Measurements from ENCODE around the gene CPA3.
A peak's percentile ranks its signal among the peaks of the same experiment; 100 is the strongest.

The CPA3 gene, protein sequence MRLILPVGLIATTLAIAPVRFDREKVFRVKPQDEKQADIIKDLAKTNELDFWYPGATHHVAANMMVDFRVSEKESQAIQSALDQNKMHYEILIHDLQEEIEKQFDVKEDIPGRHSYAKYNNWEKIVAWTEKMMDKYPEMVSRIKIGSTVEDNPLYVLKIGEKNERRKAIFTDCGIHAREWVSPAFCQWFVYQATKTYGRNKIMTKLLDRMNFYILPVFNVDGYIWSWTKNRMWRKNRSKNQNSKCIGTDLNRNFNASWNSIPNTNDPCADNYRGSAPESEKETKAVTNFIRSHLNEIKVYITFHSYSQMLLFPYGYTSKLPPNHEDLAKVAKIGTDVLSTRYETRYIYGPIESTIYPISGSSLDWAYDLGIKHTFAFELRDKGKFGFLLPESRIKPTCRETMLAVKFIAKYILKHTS

DNA sequence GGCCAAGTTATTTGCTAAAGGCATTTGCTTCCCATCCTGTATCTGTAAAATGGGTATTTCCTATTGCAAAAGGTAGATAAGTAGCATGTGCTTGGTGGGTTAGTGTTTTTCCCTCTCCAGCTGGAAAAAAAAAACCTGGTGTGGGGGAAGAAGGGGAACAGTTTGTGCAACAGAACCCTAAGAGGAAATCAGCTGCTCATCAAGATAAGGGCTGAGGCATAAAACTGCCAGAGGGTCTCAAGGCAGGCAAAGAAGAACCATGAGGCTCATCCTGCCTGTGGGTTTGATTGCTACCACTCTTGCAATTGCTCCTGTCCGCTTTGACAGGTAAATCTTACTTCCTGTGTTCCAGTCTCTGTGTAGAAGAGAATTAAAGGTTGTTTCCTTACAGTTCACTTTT is at the start of gene CPA3:
CPA3 (plus strand) TSS at position 248 of the 400 bp plus-strand sequence; CDS start at position 260, 12 bp downstream.
- no peak for DNase-seq

DNA sequence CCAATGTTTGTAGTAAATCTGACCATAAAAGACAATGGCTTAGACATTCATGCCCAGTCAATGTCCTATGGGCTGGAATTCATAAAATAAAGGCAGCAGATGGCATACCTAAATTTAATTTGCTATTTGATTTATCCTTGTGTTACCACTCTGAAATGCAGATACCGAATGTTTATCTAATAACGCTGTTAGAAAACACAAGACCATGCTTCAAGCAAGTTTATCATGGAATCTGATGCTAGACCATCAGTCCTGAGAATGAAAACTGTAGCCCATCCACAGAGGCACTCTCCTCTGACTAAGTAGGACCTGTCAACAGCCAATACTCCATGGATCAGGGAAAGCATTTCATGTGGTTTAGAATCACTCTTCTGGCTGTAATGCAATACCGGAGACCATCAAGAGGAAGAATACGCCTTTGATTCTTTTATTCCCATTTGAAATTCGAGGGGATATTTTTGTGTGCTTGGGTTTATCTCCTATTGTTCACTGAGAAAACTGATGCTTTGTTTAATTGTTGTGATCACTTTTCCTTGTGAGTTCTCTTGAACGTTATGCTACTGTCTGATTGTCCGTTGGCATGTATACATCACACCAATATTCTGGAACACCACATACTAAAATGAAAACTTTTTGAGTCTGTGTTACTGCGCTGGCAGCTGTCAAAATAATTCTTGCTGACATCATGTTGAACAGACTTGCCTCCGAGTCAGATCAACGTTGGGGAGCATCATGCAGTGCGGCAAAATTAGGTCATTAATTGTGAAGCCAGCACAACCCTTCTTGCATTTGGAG is 49.6 kb upstream of the CPA3 start:
- DNase-seq = no peak

DNA sequence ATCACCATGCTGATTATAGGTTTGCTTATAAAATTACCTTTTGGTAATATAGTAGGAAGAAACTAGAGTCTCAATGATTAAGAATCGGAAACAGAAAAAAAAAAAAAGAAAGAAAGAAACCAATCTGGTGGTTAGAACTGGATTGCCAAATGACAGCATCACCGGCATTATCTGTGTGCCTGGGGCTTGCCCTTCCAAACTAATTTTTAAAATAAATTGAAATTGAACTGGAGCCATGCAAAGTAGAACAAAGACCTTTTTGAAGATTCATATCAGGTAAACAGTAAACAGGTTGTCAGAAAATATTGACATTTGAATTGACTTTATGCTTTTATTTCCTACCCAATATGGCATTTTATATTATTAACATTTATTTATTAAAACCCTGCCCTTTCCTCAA is 48.7 kb upstream of the CPA3 start:
- no peak for DNase-seq

DNA sequence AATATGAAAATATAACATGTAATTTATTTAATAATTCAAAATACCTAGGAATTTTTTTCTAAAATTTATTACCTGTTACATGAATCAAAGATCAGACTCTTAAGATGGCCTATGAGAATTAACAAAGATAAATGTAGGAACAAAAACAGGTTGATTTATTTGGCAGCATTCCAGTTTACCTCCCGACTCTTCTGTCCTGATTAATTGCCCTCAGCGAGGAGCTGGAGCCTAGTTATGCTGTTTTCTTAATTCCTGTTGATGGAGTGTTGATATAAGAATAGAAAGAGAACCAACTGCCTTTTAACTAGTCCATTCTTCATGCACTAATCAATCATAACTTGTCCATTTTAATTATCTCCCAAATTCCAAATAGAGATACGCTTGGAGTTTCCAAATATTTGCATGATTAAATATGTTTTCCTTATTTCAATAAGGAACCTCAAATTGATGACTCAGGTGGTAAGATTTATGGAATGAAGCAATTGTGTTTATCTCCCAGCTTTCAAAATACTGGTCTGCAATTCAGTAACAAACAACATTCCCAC is 48.0 kb upstream of the CPA3 start:
- peak; percentile 12 for DNase-seq

DNA sequence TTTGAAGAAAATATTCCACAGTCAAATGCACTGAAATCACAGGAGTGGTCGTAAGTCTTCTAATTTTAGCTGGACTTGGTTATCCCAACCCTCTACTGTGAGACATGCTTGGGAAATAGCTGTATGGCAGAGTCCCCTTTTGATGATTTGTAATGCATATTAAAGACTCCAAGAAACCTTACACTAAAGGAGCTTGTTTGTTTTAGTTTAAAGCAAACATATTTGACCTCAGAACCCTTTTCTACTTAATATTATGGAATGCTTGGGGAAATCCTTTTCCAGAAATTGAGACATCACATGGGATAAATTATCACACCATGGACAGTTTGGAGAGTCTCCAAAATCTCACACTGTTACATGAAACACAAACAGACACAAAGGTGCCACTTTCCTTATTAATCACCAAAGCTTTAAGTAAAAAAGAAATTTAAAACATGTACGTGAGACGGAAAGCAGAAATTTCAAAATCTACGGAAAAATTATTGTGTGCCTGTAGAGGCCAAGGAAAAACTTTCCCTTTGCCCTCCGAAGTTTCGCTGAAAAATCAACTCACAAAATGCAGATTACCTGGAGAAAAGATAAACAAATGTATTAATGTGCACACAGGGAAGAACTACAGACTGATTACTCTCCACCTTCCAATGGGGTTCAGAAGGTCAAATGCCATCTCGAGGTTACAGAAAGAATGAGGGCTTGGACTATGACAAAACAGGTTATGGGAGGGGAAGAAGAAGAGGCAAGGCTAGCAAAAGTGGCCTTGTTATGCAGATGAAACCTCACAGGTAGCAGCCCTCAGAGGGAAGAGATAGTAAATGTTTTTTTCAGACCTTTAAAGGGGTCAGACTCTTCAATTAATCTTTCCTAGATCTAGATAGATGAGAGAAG is 44.5 kb upstream of the CPA3 start:
- no peak for DNase-seq

DNA sequence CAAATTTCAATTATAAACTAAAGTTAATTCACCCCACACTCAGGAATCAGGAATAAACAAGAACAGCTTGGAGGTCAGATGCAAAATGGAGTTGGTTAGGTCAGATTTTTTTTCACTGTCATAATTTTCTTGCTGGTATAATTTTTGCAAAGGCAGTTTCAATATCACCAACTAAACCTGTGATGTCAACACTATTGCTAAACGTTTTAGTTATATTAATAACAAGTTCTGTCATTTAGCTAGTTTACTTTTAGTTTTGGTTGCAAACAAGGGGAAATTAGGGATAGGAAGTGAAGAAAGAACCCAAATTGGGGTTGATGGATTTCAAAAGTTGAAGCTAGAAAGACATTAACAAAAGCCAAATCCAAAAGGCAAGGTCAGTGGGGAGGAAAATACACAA is 42.1 kb upstream of the CPA3 start:
- no peak for DNase-seq

DNA sequence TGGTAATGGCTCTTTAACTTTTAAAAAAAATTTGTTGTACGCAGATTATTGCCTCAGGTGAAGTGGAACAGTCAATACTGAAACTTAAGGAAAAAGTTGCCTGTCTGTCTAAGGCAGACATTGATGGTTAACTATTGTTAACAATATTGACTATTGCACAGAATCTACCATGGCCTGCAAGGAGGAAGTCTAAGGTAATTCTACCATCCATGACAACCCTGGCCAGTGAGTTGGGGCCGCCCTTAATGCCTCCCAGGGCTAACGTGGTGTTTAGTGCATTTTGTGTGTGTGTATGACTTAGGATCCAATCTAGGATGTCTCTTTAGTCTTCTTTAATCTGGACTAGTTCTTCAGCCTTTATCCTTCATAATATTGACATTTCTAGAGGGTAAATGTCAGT is 39.6 kb upstream of the CPA3 start:
- DNase-seq = no peak

DNA sequence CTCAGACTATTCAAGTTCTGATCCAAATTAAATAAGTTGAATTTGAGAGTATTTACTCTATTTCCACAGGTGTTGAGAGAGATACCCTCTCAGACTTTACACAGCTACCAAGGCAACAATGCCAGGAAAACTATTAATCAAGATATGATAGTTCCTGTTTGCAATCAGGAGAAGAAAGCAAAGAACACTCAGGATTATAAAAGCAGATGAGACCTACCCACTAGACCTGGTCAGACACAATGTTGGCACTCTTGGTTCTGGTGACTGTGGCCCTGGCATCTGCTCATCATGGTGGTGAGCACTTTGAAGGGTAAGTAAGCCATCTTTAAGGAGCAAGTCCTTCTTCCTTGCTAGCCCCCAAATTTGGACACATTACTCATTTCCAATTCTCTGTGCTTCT is 37.5 kb upstream of the CPA3 start, which contains the start of gene CPB1:
CPB1 (plus strand) TSS at position 227 of the 400 bp plus-strand sequence; CDS start at position 240, 13 bp downstream.
- DNase-seq = no peak

DNA sequence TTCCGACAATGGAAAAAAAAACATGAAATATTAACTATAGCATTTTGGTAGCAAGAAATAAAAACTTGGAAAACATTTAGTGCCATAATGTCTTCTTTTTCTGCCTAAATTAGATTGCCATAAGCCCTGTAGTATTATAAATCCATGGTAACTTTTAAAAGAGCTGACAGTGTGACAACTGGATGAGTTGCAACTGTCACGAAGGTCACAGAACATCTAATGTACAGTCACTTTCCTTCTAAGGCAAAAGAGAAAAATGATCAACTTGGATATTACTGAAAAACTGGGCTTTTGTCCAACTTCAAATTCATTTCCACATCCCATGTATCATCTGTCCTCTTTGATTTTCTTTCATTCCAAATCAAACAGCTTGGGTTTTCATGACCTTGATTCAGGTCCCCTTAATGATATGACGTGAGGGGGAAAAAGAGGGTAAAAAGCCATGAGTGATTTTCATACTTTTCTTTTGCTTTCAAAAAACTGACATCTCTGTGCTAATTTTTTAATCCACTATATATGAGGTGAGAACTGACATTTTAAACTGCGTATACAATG is 36.9 kb upstream of the CPA3 start:
- no peak for DNase-seq

DNA sequence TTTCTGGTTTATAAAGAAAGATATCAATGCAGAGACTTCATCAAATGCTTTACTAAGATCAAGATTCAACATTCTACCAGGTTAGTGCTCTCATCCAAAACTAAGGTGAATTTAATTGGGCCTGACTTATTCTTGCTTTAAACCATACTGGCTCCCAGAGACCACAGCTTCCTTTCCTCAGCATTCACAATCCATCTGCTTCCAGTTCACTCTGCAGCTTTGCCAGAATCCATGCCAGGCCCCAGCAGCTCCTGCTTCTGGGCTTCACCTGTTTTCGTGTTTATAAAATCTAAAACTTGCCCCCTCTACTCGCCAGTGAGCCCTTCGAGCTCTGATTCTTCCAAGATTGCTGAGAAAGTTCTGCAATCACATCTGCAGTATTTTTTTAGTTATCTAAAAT is 35.2 kb upstream of the CPA3 start:
- DNase-seq = no peak

DNA sequence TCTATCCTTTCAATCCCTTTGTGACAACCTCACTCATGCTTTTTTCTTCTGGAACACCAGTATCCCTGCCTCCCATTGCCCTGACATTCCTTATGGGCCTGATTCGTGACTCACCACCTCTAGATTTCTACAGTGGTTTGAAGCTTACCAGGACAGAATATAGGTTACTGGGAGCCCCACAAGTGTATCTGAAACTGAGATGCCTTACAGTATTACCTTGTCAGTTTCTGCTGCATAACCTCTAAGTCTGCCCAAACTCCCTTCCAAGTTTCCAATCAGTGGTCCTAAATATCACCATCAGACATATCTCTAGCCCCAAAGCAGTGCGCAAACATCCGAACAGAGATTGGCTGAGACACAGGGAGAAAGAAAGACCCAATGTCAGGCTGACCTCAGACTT is 31.9 kb upstream of the CPA3 start:
- DNase-seq = no peak

DNA sequence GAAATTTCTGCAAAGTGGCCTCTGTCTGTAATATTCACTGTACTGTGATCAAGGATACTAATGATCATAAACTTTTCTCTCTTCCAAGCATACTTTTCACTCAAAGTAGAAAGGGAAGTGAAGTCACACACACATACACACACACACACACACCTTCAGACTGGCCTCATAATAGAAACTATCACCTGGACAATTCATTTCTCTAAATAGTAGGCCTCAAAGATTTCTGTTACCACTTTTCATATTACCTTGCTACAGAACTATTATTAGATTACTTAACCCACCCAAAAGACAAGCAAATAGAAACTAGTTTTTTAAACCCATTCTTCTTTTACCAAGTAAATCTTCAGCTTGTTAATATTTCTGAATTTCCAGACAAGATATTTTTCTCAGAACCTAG is 25.3 kb upstream of the CPA3 start:
- no peak for DNase-seq

DNA sequence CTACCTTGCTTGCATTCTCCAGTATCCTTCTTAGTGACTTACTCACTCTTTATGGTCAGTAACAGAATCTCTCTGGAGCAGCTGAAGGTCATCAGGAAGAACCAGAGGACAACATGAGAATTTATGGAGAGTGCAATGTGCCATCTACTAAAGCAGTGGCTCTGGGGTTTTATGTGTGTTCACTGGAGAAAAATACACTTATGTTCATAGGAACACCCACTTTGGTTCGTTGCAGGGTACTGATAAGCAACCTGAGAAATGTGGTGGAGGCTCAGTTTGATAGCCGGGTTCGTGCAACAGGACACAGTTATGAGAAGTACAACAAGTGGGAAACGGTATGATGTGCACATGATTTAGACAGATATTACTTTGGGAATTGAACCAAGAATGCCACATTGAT is 24.6 kb upstream of the CPA3 start:
- DNase-seq = no peak

DNA sequence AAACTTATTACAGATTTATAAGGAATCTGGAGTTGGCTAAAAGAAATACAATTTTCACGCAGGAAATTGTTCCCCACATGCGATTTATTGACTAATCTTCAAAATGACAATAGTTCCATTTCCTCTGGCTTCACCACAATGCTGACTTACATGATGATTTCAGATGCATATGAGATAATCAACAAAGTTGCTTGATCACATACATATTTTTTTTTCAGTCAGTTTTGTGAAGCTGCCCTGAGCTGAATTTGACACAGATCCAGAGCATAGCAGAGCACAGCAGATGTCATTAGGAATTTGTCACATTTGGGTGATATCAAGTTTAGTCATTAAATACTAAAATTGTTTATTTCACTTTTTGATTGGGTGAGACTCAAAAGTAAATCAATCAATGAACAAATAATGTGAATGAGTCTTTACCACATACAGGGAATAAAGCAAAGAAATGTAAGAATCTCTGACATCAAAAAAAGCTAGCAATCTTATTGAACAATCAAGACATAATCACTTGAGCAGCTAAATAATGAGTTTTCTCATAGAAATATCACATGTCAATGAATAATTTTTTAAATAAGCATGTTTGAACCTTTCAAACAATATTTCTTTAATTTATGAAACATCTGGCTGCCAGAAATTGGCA is 19.2 kb upstream of the CPA3 start:
- DNase-seq = no peak

DNA sequence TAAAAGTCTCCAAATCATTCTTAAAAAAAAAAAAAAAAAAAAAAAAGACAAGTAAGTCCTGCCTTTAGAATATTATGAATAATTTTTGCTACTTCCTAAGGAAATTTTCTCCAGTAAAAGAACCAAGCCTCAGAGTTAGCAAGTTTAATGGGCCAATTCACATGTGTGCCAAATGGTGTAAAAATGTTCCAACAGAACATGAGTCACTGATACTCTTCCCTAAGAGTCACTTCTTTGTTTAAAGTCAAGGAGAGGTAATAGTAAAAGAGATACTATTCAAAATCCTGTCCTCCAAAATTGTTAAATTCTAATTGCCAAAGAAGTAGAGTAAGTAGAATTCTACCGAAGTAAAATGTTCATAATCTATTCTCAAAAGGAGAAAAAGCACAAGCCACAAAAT is 17.7 kb upstream of the CPA3 start:
- no peak for DNase-seq

DNA sequence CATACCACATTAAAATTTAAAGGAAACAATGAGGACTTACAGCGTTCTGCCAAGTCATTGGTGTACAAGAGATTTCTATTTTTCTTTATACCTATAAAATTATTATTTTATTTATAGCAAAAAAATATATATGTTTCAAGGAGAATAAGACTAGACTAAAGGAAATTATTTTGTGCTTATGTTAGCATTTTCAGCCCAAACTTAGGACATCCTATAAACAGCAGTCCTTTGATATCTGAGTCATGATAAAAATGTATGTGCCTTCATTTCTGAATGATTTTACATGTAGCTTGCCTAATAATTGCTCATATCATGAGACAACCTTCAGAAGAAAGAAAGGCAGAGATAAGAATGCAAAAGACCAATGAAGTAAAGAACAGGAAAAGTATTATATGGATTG is 16.7 kb upstream of the CPA3 start:
- no peak for DNase-seq

DNA sequence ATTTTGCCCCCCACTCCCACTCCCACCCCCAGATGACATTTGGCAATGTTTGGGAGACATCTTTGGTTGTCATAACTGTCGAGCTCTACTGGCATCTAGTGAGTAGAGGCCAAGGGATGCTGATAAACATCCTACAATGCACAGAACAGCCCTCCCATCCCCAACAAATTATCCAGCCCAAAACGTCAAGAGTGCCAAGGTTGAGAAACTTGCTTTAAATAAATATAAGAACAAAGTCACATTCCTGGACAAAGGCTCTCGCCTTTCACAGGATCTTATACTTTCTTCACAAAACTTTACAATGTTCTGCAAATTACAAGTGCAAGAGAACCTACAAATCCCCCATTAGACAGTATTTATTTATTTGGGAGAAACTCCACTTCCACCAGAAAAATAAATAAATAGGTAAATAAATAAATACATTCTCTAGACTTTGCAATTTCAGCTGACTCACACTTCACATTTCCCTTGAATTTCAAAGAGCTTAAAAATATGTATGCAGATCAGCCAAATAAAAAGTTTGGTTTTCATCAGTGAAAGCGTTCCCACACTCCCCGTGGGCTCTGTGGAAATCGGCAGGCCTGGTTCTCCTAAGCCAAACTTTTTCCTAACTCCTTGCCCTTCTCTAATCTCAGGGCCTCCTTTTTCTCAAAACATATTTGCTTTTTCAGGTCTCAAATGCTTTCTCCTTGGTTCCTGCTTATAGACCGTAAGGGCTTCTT is 12.7 kb upstream of the CPA3 start:
- DNase-seq = no peak

DNA sequence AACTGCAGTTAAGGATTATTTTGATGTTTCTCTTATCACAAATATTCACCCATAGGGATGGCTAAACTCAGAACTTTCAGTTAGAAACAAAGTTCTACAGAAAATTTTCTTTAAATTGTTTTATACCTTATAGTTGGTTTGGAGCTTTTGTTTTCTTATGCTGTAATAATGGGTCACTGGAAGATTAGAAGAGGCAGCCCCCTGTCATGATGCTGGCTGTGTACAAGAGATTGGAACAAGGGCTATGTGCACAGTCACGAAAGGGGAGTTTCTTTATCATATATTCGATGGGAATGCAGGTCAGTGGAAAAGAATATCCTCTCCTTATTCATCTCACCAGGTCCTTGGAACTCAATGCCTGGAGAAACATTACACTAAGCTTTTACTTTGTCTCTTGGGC is 12.0 kb upstream of the CPA3 start:
- no peak for DNase-seq

DNA sequence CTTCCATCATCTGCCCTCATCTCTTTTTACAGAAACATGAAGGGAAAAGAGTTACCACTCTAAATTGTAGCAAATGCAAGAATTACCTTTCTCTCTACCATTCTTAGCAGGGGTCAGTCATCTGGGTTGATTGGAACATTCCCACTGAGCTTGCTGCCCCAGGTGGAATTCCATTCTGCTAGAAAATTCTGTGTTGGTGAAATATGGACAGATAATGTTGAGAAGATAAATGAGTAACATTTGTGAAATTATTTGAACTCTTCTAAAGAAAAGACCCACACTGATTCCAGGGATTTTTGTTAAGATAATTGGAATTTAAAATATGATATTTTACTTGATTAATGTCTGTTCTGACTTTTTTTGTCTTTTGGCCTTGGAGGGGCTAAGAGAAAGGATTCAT is 11.0 kb upstream of the CPA3 start:
- DNase-seq = no peak

DNA sequence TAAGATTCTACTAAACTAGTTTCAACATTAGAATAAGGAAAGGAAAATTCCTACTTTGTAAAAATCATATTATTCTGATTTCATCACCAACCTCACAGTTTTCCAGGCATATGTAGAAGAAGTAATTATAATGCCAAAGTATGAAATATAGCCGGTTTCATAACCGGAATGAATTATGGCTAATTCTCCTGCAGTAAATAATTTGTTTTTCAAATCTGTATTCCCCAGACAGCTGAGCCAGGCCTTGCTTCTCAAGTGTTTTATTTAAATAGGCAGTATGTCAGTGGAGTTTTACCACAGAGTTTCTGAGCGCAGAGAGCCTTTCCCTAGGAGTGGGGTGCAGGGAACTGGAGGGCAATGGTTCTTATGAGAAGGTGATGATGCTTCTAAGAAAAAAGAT is 8.7 kb upstream of the CPA3 start:
- DNase-seq = no peak

DNA sequence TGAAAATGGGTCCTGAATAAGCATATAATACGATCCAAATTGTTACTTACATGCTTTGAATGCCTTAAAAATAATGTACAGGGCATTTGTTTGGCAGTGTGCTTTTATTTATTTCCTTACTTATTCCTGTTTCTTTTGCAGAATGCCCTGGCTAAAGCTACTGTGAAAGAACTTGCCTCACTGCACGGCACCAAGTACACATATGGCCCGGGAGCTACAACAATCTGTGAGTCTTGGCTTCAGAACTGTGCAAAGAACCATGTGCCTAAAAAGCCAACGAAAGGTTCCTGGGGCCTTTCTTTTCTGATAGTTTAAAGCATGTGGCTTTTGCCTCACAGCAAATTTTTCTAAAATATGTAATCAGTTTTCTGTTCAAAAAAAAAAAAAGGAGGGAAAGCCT is 7.8 kb upstream of the CPA3 start:
- DNase-seq = no peak

Measured in NCI-H345 (cell line).